Tibial nerve (tissue), 4 donors: ENCODE results near the gene PHACTR4.

Source experiments
- CTCF ChIP-seq, 5 experiments: fragments of 200-600 bp in 3 of 5; fragments of 450-650 bp in 2 of 5; sonication (generic) in 3 of 5; IDR thresholded peaks; one replicate each; pipeline ENCODE4 v1.5.1; 2016 to 2019; ENCODE audit warnings: antibody characterized with exemption in 5 of 5, mild to moderate bottlenecking in 3 of 5, moderate library complexity in 2 of 5
- EP300 ChIP-seq, 2 donors: sonication (generic); formaldehyde crosslinking; IDR thresholded peaks; one replicate each; pipeline ENCODE4 v1.6.1; 2017; ENCODE audit warnings: antibody characterized with exemption in 2 of 2, mild to moderate bottlenecking in 1 of 2
- POLR2A ChIP-seq, 2 donors: fragments of 450-650 bp; IDR thresholded peaks; one replicate each; pipeline ENCODE4 v1.6.1; 2017; ENCODE audit warnings: antibody characterized with exemption in 2 of 2, mild to moderate bottlenecking in 2 of 2, moderate library complexity in 2 of 2

DNA sequence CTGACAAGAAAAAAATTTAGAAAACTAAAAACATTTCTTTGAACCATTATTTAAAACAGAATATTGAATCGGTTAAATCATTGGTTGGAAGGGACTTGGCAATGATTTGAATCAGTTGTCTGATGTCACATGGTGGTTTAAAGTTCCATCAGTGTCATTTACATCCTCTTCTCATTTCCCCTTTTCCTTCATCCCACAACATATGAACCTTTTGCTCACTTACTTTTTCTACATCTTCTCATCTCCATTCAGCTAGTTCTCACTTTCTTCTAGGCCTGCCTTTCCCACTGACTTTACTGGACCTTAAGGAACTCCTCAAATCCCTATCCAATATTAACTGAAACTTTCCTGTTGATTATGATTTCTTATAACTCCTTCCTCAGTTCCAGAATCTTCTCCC lies 58.5 kb downstream of the PHACTR4 start:
- TF ChIP-seq CTCF (IDR thresholded peaks at IDR 0.05) (no peak), POLR2A (IDR thresholded peaks at IDR 0.05) (no peak), EP300 (IDR thresholded peaks at IDR 0.05) (no peak)
